Colonic mucosa (tissue), 4 donors: ENCODE data around the gene EXT2. TPM values are rescaled to one million over a fixed set of nuclear protein-coding genes. Genes with fewer than 3 reads are reported as not detected.

Experiments used
- DNase-seq: peaks from one replicate; pipeline ENCODE4 v3.0.0-alpha.2; 2020
- H3K27ac ChIP-seq: fragments of 200-600 bp; one replicate; pipeline ENCODE4 v1.8.0; 2021
- H3K27me3 ChIP-seq: fragments of 200-600 bp; one replicate; pipeline ENCODE4 v1.8.0; 2021
- H3K36me3 ChIP-seq: fragments of 200-600 bp; one replicate; pipeline ENCODE4 v1.8.0; 2021
- H3K4me1 ChIP-seq: fragments of 200-600 bp; one replicate; pipeline ENCODE4 v1.8.0; 2021; ENCODE audit warnings: mild to moderate bottlenecking
- H3K4me3 ChIP-seq: fragments of 200-600 bp; one replicate; pipeline ENCODE4 v1.8.0; 2021
- H3K9ac ChIP-seq, 2 donors: one replicate each; pipeline ENCODE4 v1.7.0; 2013; ENCODE audit warnings: control low read depth in 2 of 2, low read depth in 2 of 2, low read length in 2 of 2
- H3K9me3 ChIP-seq: fragments of 200-600 bp; one replicate; pipeline ENCODE4 v1.8.0; 2021
- intact Hi-C: fragments of 100-400 bp; cut with DNase I; formaldehyde crosslinking; loops from one replicate; pipeline ENCODE4 v1.14.1; 2022
- total RNA-seq, 2 donors: library from RNA; stranded (reverse); fragmentation: NEBNext Ultra II Directional in 1 of 2; extraction: Animal tissue kit (Norgen Biotek cat#: 25700) in 1 of 2; gene quantifications; one replicate each; pipeline ENCODE4 v1.2.1, GENCODE V29; 2021
- TF ChIP-seq, protein P1 (sequence below): fragments of 200-600 bp; IDR thresholded peaks from one replicate; pipeline ENCODE4 v1.8.0; 2022; ENCODE audit warnings: antibody characterized with exemption, mild to moderate bottlenecking
- donor health status: healthy.
- donor health status: DM: no; HTN: no; CAD: no.
- donor health status: DM: no; HTN: no; CAD: no.

EXT2 gene
- total RNA-seq, 2 donors from 2014 or later, result 53.2 to 54.7 TPM

DNA sequence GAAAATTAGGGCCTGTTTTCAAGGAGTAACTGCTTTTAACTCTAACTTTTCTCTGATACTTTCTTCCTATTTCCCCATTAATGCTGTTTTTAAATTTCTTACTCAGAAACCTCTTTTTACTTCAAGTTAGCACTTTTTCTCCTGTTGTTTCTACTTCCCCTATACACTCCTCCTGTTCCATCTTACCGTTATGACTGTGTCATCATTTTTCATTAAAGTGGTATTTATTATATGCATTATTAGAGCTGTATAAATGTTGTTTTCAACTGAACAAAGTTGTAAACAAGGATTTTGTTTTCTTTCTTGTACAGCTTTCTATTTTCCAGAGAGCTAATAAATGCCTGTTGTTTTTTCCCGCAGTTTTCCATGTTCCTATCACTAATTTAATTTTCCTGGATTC is 84.6 kb downstream of the EXT2 start:
- H3K4me1 ChIP-seq, result no peaks in the 10 kb centered on the region
- H3K27me3 ChIP-seq, result no peaks in the 10 kb centered on the region
- no peaks in the 10 kb centered on the region for H3K9me3 ChIP-seq
- H3K27ac ChIP-seq, result no peak overlapping the region
- intact Hi-C loops, result no loop called here
- TF ChIP-seq, protein P1, sequence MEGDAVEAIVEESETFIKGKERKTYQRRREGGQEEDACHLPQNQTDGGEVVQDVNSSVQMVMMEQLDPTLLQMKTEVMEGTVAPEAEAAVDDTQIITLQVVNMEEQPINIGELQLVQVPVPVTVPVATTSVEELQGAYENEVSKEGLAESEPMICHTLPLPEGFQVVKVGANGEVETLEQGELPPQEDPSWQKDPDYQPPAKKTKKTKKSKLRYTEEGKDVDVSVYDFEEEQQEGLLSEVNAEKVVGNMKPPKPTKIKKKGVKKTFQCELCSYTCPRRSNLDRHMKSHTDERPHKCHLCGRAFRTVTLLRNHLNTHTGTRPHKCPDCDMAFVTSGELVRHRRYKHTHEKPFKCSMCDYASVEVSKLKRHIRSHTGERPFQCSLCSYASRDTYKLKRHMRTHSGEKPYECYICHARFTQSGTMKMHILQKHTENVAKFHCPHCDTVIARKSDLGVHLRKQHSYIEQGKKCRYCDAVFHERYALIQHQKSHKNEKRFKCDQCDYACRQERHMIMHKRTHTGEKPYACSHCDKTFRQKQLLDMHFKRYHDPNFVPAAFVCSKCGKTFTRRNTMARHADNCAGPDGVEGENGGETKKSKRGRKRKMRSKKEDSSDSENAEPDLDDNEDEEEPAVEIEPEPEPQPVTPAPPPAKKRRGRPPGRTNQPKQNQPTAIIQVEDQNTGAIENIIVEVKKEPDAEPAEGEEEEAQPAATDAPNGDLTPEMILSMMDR, result no peak
- H3K36me3 ChIP-seq, result no peaks in the 10 kb centered on the region
- no peak for DNase-seq
- no peak overlapping the region for H3K4me3 ChIP-seq
- no peak overlapping the region for H3K9ac ChIP-seq

DNA sequence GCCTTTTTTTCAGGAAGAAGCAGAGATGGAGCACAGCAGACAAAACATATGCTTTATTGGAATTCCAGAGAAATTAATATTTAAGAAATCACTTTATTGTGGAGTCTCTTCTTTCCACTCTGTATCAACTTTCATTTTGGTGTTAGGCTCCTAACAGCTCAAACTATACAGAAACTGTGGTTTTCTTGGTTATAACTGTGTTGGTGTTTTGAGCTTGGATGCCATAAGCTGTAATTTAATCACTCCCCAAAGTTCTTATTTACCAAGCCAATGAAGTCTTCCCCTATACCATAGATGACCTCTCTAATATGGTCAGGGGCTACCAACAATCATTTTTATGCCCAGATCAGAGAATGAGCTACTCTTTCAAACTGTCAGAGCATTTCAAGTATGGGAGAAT is 90.0 kb downstream of the EXT2 start:
- intact Hi-C loops, result no loop called here
- Histone ChIP-seq H3K9me3 (no peaks in the 10 kb centered on the region), H3K27ac (no peak overlapping the region), H3K4me1 (no peaks in the 10 kb centered on the region), H3K27me3 (no peaks in the 10 kb centered on the region), H3K4me3 (no peak overlapping the region), H3K9ac (no peak overlapping the region), H3K36me3 (no peaks in the 10 kb centered on the region)
- TF ChIP-seq, protein P1, result no peak
- no peak for DNase-seq

DNA sequence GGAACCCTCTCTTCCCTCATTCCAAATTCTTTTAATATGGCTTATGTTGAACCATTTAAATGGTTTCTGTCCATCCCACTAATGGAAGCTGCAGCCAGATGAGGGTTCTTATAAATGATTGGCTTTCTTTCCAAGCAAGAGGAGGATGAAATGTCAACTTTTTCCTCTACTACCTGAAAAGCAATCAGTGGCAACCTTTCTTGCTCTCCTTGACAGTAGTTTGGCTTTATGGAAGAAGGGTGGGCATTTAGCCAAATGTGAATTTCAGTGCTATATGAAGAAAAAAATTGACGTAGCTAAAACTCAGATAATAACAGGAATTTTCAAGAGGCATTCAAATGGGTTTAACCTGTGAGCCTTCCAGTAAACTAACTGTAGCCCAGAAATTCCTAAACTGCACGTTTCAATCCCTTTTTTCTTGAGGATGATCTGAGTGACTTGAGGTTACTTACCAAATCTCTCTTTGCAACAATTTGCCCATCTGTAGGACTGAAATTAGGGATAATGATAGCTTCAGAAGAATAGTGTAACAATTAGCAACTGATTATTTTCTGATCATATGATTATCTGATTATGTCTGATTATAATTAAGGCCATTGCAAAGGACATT is 90.9 kb downstream of the EXT2 start:
- intact Hi-C loops, result no loop called here
- Histone ChIP-seq H3K9ac (no peak overlapping the region), H3K27ac (no peak overlapping the region), H3K9me3 (no peaks in the 10 kb centered on the region), H3K27me3 (no peaks in the 10 kb centered on the region), H3K36me3 (no peaks in the 10 kb centered on the region), H3K4me3 (no peak overlapping the region), H3K4me1 (no peaks in the 10 kb centered on the region)
- TF ChIP-seq, protein P1, result no peak
- DNase-seq, result no peak

DNA sequence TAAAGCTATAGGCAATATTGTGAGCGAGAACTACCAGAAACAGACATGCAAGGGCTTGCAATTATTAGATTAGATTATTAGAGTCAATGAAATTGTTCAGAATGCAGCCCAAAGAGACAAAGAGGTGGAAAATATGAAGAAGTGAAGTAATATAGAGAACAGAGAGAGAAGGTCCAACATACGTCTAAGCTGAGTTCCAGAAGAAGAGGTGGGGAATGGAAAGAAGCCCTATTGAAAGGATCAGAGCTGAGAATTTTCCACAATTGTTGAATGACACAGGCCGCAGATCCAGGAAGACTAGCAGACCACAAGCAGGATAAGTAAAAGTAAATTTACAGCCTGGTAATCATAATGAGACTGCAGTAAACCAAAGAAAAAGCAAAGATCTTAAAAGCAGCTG is 93.2 kb downstream of the EXT2 start:
- TF ChIP-seq, protein P1, result no peak
- Histone ChIP-seq H3K4me1 (no peaks in the 10 kb centered on the region), H3K9me3 (no peaks in the 10 kb centered on the region), H3K9ac (no peak overlapping the region), H3K27me3 (no peaks in the 10 kb centered on the region), H3K4me3 (no peak overlapping the region), H3K36me3 (no peaks in the 10 kb centered on the region), H3K27ac (no peak overlapping the region)
- DNase-seq, result no peak
- intact Hi-C loops, result no loop called here

DNA sequence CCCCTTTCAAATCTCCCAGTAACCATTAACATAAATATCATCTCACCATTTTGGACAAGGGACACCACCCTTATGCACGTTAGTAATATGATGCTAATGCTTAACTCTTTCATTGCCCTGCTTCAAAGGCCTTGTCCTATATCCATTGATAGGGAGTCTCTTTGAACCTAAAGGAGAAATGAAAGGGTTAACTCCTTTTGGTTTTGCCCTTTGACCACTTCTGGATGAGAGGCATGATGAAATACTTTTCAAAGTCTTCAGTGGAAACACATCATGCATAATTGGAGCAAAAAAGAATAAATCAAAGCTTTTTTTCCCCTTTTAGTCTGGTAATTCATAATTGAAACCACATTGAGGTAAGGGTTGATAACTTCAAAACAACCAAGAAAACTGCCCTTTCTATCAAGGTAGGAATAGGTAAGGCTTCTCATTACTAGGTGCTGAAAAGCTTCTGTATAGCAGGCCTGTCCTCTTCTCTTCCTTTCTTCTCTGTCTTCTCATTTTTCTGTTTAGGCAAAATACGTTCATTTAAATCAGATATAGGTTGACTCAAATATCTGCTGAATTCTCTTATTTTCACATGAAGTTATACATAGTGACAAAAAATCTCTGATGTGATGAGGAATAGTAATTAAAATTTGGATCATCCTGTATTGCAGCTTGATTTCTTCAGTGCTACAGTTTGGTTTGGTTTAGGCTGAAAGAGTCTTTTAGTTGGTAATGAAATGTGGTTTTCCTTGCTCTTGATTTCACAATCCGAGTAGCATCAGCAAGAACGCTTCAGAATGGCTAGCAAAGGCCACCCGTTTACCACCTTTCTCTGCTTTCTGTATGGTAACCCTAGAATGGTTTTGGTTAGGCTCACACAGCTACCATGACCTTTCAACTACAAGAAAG is 94.8 kb downstream of the EXT2 start:
- no peaks in the 10 kb centered on the region for H3K9me3 ChIP-seq
- H3K4me1 ChIP-seq, result no peaks in the 10 kb centered on the region
- DNase-seq, result no peak
- H3K36me3 ChIP-seq, result no peaks in the 10 kb centered on the region
- no peak overlapping the region for H3K4me3 ChIP-seq
- TF ChIP-seq, protein P1, result no peak
- no peak overlapping the region for H3K27ac ChIP-seq
- H3K9ac ChIP-seq, result no peak overlapping the region
- intact Hi-C loops, result no loop called here
- no peaks in the 10 kb centered on the region for H3K27me3 ChIP-seq
